GM18867 (cell line): ENCODE data around the gene HEATR9.

Experiments used
- ATAC-seq: cut with Tn5 transposase; IDR thresholded peaks from one replicate; pipeline ENCODE4 v1.9.1; 2021; ENCODE audit warnings: mild to moderate bottlenecking, moderate library complexity; ENCODE audit not compliant: unreplicated experiment

The HEATR9 gene

GRCh38 chr17:35894206-35894605 lies 25.5 kb upstream of the HEATR9 start:
- ATAC-seq = no peak

- ATAC-seq = no peak
These were observed 25.1 kb upstream of the HEATR9 start for GRCh38 chr17:35893751-35894150.

GRCh38 chr17:35892091-35893035 lies 23.7 kb upstream of the HEATR9 start:
- no peak for ATAC-seq

- ATAC-seq = no peak
These were observed 22.6 kb upstream of the HEATR9 start for GRCh38 chr17:35891269-35891668.

- peak; percentile 71 for ATAC-seq
These were observed 22.1 kb upstream of the HEATR9 start for GRCh38 chr17:35890774-35891155.

- ATAC-seq = no peak
These were observed 21.4 kb upstream of the HEATR9 start for GRCh38 chr17:35889818-35890773.

- ATAC-seq = peak; percentile 51
These were observed 20.6 kb upstream of the HEATR9 start for GRCh38 chr17:35889241-35889640.

- peak; percentile 85 for ATAC-seq
These were observed 11.3 kb upstream of the HEATR9 start, which contains the start of gene CCL5 for GRCh38 chr17:35879773-35880654. Gene CCL5, minus strand, starts transcription at chr17:35880360.

- no peak for ATAC-seq
These were observed 9.7 kb upstream of the HEATR9 start for GRCh38 chr17:35878361-35878760.

GRCh38 chr17:35877345-35878029 lies 8.8 kb upstream of the HEATR9 start:
- no peak for ATAC-seq

GRCh38 chr17:35876534-35876933 lies 7.8 kb upstream of the HEATR9 start:
- ATAC-seq = no peak

GRCh38 chr17:35875800-35876139 lies 7.1 kb upstream of the HEATR9 start:
- ATAC-seq = no peak

- ATAC-seq = no peak
These were observed 6.5 kb upstream of the HEATR9 start for GRCh38 chr17:35875072-35875799.

- no peak for ATAC-seq
These were observed 3.7 kb upstream of the HEATR9 start for GRCh38 chr17:35872196-35872980.

GRCh38 chr17:35870906-35871819 lies 2.5 kb upstream of the HEATR9 start:
- no peak for ATAC-seq

GRCh38 chr17:35867574-35867973 lies 1.1 kb downstream of the HEATR9 start:
- ATAC-seq = no peak

GRCh38 chr17:35866341-35866950 lies 2.2 kb downstream of the HEATR9 start:
- no peak for ATAC-seq
